ENCODE data around the gene ABCG1.
"Not testable (repeated sequence)": the region's sequence is repeated elsewhere in the genome, so short reads cannot be mapped to it uniquely, and the experiment has no call there.

The ABCG1 gene

DNA sequence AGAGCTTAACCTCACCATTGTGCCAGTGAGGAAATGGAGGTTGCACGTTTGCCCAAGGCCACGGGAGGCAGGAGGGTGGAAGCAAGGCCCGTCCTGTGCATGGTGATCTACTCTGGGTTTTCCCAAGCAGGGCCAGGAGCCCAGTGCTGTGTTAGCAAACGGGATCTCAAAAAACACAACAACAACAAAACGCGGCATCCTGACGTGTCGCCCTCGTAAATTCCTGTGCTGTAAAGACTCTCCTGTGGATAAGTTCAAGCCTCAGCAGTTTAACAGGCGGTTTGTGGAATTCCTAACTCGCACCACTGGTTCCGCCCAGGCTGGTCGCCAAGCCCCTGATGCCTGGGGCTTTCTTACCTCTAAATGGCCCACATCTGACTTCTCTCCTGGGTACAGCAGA is 57.1 kb downstream of the ABCG1 start:
- DNase-seq, result no peak

DNA sequence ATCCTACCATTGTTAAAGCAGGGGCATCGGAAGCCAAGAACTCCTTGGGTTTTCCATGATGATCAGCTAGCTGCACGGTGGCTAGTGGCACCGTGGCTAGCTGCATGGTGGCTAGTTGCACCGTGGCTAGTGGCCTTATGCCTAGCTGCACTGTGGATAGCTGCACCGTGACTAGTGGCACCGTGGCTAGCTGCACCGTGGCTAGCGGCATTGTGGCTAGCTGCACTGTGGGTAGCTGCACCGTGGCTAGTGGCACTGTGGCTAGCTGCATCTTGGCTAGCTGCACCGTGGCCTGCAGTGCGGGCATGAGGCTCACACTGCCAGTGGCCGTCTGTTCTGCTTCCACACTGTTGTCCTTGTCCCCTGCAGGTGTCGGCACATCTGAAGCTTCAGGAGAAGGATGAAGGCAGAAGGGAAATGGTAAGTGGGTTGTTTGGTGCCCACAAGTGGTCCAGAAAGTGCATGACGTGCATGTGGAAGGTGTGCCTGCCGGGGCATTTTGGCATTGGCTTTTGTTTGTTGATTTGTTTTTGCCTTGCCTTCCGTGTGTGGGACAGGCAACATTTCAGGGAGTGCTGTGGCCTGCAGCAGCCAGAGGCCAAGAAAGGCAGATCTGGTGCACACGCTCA is 57.7 kb downstream of the ABCG1 start:
- no peak for DNase-seq

DNA sequence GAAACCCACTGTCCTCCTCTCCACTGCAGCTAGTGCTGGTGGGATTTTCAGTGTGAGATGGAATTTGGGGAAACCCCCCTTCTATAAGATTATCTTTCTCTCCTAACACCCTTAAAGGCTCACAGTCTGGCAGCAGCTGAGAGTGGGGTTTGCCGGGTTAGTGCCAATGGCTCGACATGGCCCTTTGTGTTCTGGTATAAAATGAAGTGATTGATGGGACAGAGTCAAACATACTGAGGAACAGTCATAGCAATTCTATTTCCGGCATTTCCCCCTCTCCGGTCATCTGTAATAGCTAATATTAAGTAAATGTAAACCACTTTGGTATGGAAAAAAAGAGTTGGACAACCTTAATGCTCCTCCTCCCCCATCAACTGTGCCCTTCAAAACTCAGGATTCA is 58.7 kb downstream of the ABCG1 start:
- DNase-seq, result no peak

DNA sequence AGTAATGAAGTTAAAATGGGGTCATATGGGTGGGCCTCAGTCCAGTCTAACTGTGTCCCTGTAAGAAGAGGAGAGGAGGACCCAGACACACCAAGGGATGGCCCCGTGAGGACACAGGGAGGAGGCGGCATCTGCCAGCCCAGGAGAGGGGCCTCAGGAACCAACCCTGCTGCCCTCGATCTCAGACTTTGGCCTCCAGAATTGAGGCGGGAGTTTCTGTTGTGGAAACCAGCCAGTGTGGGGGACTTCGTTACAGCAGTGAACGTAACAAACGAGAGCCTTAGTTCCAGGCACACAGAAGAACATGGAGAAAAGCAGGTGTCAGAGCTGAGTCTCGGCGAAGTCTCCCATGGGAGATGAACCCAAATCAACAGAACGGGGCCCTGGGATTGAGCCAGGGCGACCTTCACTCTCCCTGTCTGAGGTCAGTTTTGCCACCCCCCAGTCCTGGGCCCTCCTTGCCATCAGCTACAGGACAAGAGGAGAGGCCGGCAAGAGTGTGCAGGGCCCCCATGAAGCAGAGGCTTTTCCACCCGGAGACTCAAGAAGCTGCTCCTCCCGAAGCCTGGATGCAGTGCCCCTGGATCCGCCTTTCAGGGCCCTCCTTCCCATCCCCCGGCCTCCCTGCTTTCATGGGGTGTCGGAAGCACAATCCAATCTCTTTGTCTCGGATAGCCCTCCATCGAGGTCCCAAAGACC is 59.7 kb downstream of the ABCG1 start:
- no peak for DNase-seq

DNA sequence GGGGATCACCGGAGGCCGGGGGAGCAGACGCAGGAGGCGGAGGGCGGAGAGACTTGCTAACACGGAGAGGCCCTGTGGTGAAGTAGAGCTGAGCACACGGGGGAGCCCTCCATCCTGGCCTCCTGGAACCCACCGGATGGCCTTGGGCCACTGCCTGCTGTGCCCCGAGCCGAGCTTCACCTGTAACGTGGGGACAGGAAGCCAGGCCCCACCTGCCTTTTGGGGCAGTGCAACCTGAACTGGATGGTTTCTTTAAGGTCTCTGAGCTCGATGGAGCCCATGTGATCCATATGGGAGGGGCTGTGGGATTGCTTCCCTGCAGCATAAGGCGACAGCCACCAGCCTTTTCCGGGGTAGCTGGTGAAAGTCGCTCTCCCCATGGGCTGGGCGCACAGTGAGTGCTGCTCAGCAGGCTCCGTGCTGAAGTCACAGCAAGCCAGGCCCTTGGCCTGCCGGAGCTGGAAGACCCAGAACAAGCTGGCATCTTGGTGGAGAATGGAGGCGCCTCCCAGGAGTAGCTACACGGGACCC is 60.5 kb downstream of the ABCG1 start:
- DNase-seq, result no peak

DNA sequence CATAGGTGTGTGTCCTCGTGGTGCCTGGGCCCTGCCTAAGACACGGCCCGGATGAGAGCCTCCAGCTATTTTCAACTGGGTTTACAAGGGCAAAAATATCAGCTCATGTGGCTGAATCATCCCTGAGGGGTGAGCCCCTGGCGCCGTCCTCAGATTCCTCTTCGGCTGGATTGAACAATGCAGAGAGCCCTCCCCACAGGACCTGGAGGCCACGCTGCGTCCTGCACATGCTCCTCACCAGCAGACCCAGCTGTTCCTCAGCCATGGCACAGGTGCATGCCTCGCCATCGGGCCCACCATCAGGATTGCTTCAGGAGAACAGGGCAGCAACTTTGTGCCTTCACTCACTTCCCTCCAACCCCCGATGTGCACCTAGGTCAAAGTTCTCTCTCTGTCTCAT is 60.9 kb downstream of the ABCG1 start:
- DNase-seq, result no peak

DNA sequence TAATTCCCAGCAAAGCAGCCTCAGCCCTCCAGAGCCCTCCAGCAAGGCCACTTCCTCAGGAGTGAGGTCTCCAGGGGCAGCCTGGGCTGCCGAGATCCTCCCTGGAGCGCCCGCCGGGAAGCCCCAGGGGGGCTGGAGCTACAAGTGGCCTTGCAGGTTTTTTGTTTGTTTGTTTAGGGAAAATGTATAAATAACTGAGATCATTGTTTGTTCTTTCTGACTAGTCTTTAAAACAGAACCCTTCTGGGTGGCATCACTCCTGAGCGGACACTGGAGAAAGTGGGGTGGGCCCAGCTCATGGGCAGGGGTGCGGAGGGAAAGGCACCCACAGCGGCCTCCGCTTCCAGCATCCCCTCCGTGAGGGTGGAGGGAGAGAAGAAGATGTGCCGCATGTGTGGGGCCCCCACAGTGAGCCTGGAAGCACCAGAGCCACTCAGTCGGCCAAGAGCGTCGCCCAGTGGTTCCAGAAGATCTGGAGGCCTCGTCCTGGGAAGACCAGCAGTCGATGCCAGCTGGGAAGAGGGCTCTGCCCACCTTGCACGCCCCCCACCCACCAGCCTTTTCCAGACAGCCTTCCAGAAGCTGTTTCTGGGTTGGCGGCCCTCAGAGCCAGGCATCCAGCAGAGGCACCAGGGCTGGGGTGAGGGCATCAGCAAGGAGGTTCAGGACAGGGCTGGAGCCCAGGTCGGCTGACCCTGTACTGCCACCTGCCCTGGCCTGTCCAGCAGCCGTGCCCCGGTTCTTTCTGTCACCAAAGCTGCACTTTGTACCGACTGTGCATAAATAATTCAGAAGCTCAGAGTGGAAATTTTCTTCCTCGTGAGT is 61.6 kb downstream of the ABCG1 start:
- no peak for DNase-seq

DNA sequence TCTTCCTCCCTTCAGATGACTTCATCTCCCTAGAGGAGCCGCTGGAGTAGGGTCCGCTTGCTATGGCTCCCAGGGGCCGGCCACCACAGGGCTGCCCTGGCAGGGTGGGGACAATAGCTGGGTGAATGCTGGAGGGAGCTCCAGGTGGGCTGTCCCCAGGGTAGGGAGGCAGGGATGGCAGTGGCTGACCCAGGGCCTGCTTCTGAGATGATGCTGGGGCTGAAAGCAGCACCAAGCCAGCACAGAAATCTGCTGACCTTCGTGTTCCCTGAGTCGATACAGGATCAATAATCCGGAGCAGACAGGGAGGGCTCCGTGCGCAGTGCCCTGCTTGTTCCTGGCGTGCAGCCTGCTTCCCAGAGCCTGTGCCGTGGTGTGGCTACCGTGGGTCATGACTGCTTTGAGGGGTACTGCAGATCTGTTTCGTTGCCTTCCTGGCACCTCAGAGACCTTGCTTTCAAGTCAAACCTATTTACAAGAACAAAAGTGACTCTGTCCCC is 62.3 kb downstream of the ABCG1 start:
- no peak for DNase-seq

DNA sequence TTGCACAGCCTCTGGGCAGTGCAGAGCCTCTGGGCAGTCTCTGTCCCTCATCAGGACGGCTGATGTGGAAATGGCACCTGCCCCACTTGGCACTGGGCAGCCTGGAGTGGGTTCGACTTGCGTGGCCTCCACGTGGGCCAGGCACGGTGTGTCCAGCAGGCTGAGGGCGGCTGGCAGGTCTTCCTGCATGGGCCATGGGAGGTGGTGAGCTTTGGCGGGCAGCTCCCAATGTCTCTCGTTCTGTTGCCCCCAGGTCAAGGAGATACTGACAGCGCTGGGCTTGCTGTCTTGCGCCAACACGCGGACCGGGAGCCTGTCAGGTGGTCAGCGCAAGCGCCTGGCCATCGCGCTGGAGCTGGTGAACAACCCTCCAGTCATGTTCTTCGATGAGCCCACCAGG is 63.1 kb downstream of the ABCG1 start:
- DNase-seq, result no peak

DNA sequence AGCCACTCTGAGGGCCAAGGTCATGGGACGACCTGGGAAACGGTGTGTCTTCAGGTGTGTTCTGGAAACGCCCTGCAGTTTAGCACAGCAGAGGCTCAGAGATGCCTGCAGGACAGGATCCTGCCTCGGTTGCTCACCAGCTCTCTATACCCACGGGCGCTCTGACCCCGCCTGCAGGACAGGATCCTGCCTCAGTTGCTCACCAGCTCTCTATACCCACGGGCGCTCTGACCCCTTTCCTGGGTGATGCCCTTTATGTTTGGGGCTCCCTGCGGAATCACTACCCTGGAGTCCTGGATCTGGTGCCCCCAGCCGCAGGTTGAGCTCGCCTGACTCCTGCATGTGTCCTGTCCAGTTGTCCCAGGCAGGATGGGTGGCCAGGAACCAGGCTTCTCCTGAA is 63.8 kb downstream of the ABCG1 start:
- no peak for DNase-seq

DNA sequence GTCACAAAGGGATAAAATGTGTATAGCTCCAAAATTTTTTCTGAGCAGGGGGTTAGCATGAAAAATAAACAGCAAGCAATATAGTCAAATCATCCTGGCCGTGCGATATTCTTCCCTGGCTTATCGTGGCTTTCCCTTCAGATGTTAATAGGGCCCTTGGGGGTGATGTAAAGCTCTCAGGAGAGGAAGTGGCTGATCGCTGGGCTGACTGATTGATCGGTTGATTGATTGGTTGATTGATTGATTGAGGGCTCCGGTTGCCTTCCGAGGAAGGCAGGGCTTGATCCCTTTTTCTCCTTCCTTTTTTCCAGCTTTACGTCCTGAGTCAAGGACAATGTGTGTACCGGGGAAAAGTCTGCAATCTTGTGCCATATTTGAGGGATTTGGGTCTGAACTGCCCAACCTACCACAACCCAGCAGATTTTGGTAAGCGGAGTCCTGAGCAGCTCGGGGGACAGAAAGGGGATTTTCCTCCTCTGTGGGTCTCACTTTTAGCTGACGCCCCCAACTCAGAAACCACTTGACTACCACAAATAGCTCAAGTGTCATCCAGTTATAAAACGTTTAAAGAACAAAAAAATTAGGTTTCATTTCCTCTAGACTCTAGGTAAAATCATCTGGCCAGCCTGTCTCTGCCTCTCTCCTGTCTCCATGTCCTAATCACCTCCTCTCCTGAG is 66.8 kb downstream of the ABCG1 start:
- no peak for DNase-seq

DNA sequence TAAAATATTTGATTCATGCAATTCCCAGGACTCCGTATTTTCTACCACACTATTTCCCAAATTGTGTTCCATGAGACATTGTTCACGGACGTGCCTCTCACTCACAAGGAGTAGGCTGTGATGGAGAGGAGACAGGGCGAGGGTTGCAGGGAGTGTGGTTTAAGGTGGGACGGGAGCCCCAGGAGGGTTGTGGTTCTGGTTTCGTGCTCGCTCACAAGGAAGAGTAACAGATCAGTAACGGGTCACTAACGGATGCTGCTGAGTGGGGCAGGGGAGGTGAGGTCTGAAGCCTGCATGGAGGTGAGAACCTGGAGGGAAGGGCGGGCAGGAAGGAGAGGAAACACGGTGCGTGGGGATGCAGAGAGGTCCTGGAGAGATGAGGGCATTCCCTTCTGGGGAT is 67.5 kb downstream of the ABCG1 start:
- no peak for DNase-seq

DNA sequence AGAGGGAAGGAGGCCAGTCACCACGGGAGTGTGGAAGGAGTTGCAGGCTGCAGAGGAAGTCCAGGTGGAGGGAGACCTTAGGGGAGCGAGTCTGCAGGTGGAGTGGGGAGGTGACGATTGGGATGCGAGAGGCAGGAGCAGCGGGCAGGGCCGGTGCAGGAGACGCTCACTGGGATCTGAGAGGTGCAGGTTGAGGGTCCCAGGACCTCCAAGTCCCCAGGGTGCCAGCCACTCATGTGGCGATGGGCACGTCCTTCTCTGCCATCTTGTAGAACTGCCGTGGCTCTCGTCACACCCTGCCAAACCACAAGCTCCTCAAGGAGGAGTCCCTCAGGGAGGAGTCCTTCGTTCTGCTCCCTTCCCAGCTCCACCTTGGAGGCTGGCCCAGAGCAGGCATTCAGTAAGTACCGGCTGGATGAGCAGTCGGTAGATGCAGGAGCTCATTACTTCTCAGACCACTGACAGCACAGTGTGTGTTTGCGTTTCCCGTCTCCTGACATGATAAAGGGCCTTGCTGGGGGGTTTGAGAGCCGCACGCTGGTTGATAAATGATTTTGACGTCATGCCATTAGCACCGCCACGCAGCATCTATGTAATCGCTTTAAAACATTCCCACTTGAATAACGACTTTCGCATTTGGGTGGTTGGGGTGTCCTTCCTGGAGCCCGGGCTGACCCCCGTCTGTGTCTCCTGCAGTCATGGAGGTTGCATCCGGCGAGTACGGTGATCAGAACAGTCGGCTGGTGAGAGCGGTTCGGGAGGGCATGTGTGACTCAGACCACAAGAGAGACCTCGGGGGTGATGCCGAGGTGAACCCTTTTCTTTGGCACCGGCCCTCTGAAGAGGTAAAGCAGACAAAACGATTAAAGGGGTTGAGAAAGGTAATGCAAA is 68.5 kb downstream of the ABCG1 start:
- DNase-seq, result no peak

DNA sequence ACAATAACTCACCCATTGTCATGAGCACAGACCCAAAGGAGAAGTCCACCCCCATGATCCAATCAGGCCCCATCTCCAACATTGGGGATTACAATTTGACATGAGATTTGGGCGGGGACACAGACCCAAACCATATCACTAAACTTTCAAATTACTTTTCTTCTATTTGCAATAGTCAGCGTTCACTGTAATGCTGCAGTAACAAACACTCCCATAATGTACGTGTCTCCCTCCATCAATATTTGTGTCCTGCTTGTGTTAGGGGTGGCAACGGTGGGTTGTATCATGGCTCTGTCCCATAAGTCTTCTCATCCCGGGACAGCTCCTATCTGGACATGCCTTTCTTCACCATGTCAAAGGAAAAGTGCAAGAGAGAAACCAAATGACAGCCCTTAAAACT is 70.0 kb downstream of the ABCG1 start:
- no peak for DNase-seq

DNA sequence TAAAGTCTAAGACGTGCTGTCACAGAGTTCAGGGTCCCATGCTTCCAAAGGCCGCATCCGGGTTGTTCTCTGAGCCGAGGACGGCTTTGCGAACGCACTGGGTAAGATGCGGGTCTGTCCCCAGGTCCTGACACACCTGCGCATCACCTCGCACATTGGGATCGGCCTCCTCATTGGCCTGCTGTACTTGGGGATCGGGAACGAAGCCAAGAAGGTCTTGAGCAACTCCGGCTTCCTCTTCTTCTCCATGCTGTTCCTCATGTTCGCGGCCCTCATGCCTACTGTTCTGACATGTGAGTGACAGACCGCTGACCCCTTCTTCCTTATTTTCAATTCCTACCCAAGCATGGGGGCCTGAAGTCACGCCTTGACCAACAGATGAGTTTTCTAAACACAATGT is 71.0 kb downstream of the ABCG1 start:
- DNase-seq, result peak; percentile 83

DNA sequence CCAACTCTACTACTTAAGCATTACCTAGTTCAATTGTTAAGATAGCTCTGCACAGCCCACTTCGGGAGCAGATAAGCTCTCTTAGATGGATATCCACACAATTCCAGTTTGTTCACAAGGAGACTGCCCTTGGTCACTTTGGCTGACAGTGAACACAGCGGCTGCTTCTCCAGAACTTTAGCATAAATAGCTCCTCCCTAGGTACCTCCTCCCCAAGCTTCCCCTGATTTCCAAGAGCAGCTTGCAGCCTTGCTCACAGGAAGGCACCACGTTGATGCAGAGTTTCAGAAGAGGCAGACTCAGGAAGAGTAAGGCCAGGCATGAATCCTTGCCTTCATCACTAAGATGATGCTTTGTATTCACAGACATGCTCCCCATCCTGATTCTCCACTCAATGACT is 71.6 kb downstream of the ABCG1 start:
- no peak for DNase-seq

DNA sequence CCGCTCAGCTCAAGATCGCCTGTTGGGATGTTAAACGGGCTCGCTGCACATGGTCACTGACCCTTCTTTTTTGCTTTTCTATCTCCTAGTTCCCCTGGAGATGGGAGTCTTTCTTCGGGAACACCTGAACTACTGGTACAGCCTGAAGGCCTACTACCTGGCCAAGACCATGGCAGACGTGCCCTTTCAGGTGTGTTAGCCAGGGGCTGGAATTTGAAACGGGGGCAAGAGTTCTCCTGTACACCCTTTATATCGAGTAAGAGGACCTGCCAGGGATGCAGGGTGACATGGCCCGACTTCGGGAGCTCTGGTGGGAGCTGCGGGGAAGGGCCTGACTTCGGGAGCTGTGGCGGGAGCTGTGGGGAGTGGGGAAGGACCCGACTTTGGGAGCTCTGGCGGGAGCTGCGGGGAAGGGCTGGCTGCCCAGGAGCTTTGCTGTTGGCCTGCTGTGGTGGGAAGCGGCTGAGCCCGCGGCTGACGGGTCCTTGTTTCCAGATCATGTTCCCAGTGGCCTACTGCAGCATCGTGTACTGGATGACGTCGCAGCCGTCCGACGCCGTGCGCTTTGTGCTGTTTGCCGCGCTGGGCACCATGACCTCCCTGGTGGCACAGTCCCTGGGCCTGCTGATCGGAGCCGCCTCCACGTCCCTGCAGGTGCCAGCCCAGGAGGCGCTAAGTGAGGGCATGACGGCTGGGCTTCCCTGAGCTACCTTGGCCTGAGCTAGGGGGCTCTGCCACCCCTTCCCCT is 72.2 kb downstream of the ABCG1 start:
- no peak for DNase-seq

DNA sequence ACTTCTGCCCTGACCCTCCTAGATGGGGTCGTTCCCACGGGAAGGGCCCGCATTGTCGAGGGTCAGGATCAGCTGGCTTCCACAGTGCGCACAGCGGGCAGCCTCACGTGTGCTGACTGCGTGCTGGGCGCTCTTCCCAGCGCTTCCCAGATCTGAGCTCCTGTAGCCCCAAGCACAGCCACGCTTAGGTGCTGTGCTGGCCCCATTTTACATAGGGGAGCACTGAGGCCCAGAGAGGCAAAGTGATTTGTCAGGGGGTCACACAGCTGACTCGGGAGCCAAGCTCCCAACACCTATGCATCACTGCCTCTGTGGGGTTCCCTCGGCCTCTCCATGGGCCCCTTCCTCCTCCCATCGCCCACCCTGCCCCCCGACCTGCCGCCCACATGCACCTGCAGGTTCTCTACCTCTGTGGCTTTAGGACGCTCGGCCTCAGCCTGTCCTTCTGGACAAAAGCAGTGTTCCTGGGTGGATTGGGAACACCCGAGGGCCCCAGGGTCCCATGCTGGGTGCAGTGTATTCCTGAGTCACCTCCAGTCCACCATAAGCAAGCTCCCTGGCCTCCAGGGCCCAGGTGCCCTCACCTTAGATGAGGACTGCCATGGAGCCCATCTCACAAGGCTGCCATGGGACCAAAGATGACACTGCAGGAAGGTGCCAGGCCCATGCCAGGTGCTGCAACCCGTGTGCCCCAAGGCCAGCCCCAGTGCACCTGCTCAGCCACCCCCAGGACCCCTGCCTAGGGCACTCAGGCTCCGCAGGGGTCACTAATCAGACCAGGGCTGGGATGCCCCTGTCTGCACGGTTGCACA is 73.0 kb downstream of the ABCG1 start:
- no peak for DNase-seq

DNA sequence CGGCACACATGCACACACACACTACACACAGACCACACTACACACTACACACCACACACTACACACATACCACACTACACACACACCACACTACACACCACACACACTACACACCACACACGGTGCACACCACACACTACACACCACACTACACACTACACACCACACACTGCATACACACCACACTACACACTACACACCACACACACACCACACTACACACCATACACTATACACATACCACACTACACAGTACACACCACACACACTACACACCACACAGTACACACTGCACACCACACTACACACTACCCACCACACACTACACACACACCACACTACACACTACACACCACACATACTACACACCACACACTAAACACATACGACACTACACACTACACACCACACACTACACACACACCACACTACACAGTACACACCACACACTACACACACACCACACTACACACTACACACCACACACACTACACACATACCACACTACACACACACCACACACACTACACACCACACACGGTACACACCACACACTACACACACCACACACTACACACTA is 73.7 kb downstream of the ABCG1 start:
- not testable (repeated sequence) for DNase-seq
